GM23338 (cell line): ENCODE data around the gene NEURL3. TPM values are rescaled to one million over a fixed set of nuclear protein-coding genes. Genes with fewer than 3 reads are reported as not detected.

Source experiments
- ATAC-seq: fragments of 200-7000 bp; cut with Tn5 transposase; 3 replicates; pipeline ENCODE4 v1.9.1; 2020
- DNase-seq: peaks from one replicate; pipeline ENCODE4 v3.0.0-alpha.2; 2015; ENCODE audit warnings: low spot score
- H2AFZ ChIP-seq: fragments of 200-600 bp; sonication (generic); 2 replicates; pipeline ENCODE4 v1.8.0; 2016; ENCODE audit warnings: antibody characterized with exemption, mild to moderate bottlenecking, moderate library complexity
- H3F3A ChIP-seq: fragments of 200-600 bp; sonication (generic); replicated peaks from 2 replicates; pipeline ENCODE4 v1.8.0; 2017; ENCODE audit warnings: antibody characterized with exemption, mixed run types, low read depth
- H3K27ac ChIP-seq: fragments of 200-600 bp; sonication (generic); 2 replicates; pipeline ENCODE4 v1.6.1; 2016; ENCODE audit warnings: low read depth
- H3K27me3 ChIP-seq: fragments of 200-600 bp; sonication (generic); 2 replicates; pipeline ENCODE4 v1.8.0; 2016; ENCODE audit warnings: mild to moderate bottlenecking, mixed run types, moderate library complexity; ENCODE audit not compliant: insufficient read depth
- H3K36me3 ChIP-seq: fragments of 200-600 bp; sonication (generic); 2 replicates; pipeline ENCODE4 v1.8.0; 2016; ENCODE audit warnings: mild to moderate bottlenecking; ENCODE audit not compliant: insufficient read depth
- H3K4me1 ChIP-seq: fragments of 200-600 bp; sonication (generic); 2 replicates; pipeline ENCODE4 v1.8.0; 2016; ENCODE audit warnings: mild to moderate bottlenecking, moderate library complexity; ENCODE audit not compliant: insufficient read depth
- H3K4me2 ChIP-seq: fragments of 200-600 bp; sonication (generic); 2 replicates; pipeline ENCODE4 v1.7.1; 2017; ENCODE audit warnings: mixed run types
- H3K4me3 ChIP-seq: fragments of 200-600 bp; sonication (generic); 2 replicates; pipeline ENCODE4 v1.6.1; 2016; ENCODE audit warnings: mixed run types
- H3K79me2 ChIP-seq: fragments of 200-600 bp; sonication (generic); replicated peaks from 2 replicates; pipeline ENCODE4 v1.8.0; 2017; ENCODE audit warnings: mild to moderate bottlenecking; ENCODE audit not compliant: insufficient read depth
- H3K9me2 ChIP-seq: fragments of 200-600 bp; sonication (generic); 2 replicates; pipeline ENCODE4 v1.8.0; 2017; ENCODE audit not compliant: insufficient read depth
- H4K20me1 ChIP-seq: fragments of 200-600 bp; sonication (generic); replicated peaks from 2 replicates; pipeline ENCODE4 v1.8.0; 2017; ENCODE audit warnings: mild to moderate bottlenecking; ENCODE audit not compliant: insufficient read depth
- H3K27ac Mint-ChIP-seq: 2 replicates; pipeline ENCODE4 v1.8.0; 2020; ENCODE audit warnings: inconsistent platforms, mild to moderate bottlenecking, moderate library complexity, mixed read lengths
- H3K27me3 Mint-ChIP-seq: 3 replicates; pipeline ENCODE4 v1.8.0; 2022; ENCODE audit warnings: low read depth, mild to moderate bottlenecking, moderate library complexity, mixed read lengths, inconsistent platforms; ENCODE audit not compliant: insufficient read depth, poor library complexity
- H3K36me3 Mint-ChIP-seq: 3 replicates; pipeline ENCODE4 v1.8.0; 2021; ENCODE audit warnings: low read depth, mild to moderate bottlenecking, inconsistent platforms, moderate library complexity, mixed read lengths
- H3K4me1 Mint-ChIP-seq: 3 replicates; pipeline ENCODE4 v1.8.0; 2020; ENCODE audit warnings: mild to moderate bottlenecking, inconsistent platforms, mixed read lengths
- H3K4me3 Mint-ChIP-seq: 3 replicates; pipeline ENCODE4 v1.8.0; 2021; ENCODE audit warnings: moderate library complexity, mild to moderate bottlenecking, inconsistent platforms, mixed read lengths
- H3K9me3 Mint-ChIP-seq: 3 replicates; pipeline ENCODE4 v1.8.0; 2020; ENCODE audit warnings: moderate library complexity, mild to moderate bottlenecking, inconsistent platforms, mixed read lengths
- CREB1 ChIP-seq: fragments of 250-450 bp; sonication (Bioruptor Pico); IDR thresholded peaks from 2 replicates; pipeline ENCODE4 v1.5.0; 2020; ENCODE audit warnings: low read depth, mild to moderate bottlenecking, moderate library complexity
- EZH2 ChIP-seq: fragments of 200-600 bp; sonication (generic); IDR thresholded peaks from one replicate; pipeline ENCODE4 v1.8.0; 2017; ENCODE audit warnings: antibody characterized with exemption, mild to moderate bottlenecking, low read depth; ENCODE audit not compliant: unreplicated experiment
- NANOG ChIP-seq: IDR thresholded peaks from 2 replicates; pipeline ENCODE4 v1.6.1; 2016; ENCODE audit warnings: antibody characterized with exemption, borderline replicate concordance
- STAT1 ChIP-seq: IDR thresholded peaks from one replicate; pipeline ENCODE4 v1.6.1; 2016; ENCODE audit warnings: antibody characterized with exemption; ENCODE audit not compliant: unreplicated experiment
- ZNF114 ChIP-seq: fragments of 250-450 bp; sonication (Bioruptor Pico); IDR thresholded peaks from 2 replicates; pipeline ENCODE4 v1.5.0; 2020; ENCODE audit warnings: mild to moderate bottlenecking, moderate library complexity
- ZNF331 ChIP-seq: fragments of 250-450 bp; sonication (Bioruptor Pico); IDR thresholded peaks from 2 replicates; pipeline ENCODE4 v1.5.0; 2020; ENCODE audit warnings: low read depth, mild to moderate bottlenecking, moderate library complexity
- polyA plus RNA-seq: library from polyadenylated mRNA; unstranded; fragments of >200 nt; fragmentation: Nextera tagmentation; extraction: Ambion mirVana; gene quantifications from 2 replicates; pipeline ENCODE4 v1.2.1, GENCODE V29; 2016
- total RNA-seq: library from RNA; depleted of rRNA; stranded (reverse); fragments of >200 nt; shearing (Covaris generic); gene quantifications from 2 replicates; pipeline ENCODE4 v1.2.3, GENCODE V29; 2014
- TF ChIP-seq, protein P1 (sequence below): IDR thresholded peaks from one replicate; pipeline ENCODE4 v1.6.1; 2018; ENCODE audit warnings: antibody characterized with exemption; ENCODE audit not compliant: unreplicated experiment
- TF ChIP-seq, protein P2 (sequence below): fragments of 250-450 bp; sonication (Bioruptor Pico); IDR thresholded peaks from 2 replicates; pipeline ENCODE4 v1.5.0; 2020; ENCODE audit warnings: mild to moderate bottlenecking, moderate library complexity
- TF ChIP-seq, protein P3 (sequence below): IDR thresholded peaks from 2 replicates; pipeline ENCODE4 v1.6.1; 2016; ENCODE audit warnings: antibody characterized with exemption
- TF ChIP-seq, protein P4 (sequence below), 2 experiments: fragments of 200-600 bp in 1 of 2; sonication (generic) in 1 of 2; conservative IDR thresholded peaks; 2 replicates each; pipeline versions ENCODE4 v1.5.1 to v1.6.1; 2016 to 2017; ENCODE audit warnings: antibody characterized with exemption in 2 of 2, low read depth in 2 of 2, mild to moderate bottlenecking in 2 of 2, moderate library complexity in 1 of 2

NEURL3 gene
- total and polyA plus RNA-seq, 2 experiments from 2014 or later = 0.21 TPM; not detected in 1

DNA sequence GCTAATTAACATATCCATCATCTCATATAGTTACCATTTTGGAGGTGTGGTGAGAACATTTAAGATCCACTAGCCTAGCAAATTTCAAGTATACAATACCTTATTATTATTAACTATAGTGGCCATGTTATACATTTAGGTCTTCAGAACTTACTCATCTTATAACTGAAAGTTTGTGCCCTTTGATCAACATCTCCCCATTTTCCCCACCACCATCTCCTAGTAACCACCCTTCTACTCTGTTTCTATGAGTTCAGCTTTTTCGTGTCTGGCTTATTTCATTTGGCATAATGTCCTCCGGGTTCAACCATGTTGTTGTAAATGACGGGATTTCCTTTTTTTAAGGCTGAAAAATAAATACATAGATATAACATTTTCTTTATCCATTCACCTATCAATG, 15.9 kb downstream of the NEURL3 start:
- Mint-ChIP-seq H3K27me3 (peaks cover 5% of the 10 kb centered on the region), H3K36me3 (no peaks in the 10 kb centered on the region; the same call in 2 of the 3 replicates), H3K4me3 (no peak overlapping the region), H3K27ac (no peak overlapping the region), H3K4me1 (peaks cover 16% of the 10 kb centered on the region), H3K9me3 (peaks cover 2% of the 10 kb centered on the region; the same call in 1 of the 3 replicates)
- no peaks in the 10 kb centered on the region for H3K27me3 ChIP-seq
- no peak overlapping the region for H3K4me3 ChIP-seq
- no peak overlapping the region for H2AFZ ChIP-seq
- H3K79me2 ChIP-seq = no peaks in the 10 kb centered on the region
- no peak overlapping the region for H3K27ac ChIP-seq
- H3K9me2 ChIP-seq = no peaks in the 10 kb centered on the region
- no peak for TF ChIP-seq CREB1 (CRISPR knock-in tag)
- TF ChIP-seq, protein P1, sequence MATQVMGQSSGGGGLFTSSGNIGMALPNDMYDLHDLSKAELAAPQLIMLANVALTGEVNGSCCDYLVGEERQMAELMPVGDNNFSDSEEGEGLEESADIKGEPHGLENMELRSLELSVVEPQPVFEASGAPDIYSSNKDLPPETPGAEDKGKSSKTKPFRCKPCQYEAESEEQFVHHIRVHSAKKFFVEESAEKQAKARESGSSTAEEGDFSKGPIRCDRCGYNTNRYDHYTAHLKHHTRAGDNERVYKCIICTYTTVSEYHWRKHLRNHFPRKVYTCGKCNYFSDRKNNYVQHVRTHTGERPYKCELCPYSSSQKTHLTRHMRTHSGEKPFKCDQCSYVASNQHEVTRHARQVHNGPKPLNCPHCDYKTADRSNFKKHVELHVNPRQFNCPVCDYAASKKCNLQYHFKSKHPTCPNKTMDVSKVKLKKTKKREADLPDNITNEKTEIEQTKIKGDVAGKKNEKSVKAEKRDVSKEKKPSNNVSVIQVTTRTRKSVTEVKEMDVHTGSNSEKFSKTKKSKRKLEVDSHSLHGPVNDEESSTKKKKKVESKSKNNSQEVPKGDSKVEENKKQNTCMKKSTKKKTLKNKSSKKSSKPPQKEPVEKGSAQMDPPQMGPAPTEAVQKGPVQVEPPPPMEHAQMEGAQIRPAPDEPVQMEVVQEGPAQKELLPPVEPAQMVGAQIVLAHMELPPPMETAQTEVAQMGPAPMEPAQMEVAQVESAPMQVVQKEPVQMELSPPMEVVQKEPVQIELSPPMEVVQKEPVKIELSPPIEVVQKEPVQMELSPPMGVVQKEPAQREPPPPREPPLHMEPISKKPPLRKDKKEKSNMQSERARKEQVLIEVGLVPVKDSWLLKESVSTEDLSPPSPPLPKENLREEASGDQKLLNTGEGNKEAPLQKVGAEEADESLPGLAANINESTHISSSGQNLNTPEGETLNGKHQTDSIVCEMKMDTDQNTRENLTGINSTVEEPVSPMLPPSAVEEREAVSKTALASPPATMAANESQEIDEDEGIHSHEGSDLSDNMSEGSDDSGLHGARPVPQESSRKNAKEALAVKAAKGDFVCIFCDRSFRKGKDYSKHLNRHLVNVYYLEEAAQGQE = no peak
- TF ChIP-seq, protein P2, sequence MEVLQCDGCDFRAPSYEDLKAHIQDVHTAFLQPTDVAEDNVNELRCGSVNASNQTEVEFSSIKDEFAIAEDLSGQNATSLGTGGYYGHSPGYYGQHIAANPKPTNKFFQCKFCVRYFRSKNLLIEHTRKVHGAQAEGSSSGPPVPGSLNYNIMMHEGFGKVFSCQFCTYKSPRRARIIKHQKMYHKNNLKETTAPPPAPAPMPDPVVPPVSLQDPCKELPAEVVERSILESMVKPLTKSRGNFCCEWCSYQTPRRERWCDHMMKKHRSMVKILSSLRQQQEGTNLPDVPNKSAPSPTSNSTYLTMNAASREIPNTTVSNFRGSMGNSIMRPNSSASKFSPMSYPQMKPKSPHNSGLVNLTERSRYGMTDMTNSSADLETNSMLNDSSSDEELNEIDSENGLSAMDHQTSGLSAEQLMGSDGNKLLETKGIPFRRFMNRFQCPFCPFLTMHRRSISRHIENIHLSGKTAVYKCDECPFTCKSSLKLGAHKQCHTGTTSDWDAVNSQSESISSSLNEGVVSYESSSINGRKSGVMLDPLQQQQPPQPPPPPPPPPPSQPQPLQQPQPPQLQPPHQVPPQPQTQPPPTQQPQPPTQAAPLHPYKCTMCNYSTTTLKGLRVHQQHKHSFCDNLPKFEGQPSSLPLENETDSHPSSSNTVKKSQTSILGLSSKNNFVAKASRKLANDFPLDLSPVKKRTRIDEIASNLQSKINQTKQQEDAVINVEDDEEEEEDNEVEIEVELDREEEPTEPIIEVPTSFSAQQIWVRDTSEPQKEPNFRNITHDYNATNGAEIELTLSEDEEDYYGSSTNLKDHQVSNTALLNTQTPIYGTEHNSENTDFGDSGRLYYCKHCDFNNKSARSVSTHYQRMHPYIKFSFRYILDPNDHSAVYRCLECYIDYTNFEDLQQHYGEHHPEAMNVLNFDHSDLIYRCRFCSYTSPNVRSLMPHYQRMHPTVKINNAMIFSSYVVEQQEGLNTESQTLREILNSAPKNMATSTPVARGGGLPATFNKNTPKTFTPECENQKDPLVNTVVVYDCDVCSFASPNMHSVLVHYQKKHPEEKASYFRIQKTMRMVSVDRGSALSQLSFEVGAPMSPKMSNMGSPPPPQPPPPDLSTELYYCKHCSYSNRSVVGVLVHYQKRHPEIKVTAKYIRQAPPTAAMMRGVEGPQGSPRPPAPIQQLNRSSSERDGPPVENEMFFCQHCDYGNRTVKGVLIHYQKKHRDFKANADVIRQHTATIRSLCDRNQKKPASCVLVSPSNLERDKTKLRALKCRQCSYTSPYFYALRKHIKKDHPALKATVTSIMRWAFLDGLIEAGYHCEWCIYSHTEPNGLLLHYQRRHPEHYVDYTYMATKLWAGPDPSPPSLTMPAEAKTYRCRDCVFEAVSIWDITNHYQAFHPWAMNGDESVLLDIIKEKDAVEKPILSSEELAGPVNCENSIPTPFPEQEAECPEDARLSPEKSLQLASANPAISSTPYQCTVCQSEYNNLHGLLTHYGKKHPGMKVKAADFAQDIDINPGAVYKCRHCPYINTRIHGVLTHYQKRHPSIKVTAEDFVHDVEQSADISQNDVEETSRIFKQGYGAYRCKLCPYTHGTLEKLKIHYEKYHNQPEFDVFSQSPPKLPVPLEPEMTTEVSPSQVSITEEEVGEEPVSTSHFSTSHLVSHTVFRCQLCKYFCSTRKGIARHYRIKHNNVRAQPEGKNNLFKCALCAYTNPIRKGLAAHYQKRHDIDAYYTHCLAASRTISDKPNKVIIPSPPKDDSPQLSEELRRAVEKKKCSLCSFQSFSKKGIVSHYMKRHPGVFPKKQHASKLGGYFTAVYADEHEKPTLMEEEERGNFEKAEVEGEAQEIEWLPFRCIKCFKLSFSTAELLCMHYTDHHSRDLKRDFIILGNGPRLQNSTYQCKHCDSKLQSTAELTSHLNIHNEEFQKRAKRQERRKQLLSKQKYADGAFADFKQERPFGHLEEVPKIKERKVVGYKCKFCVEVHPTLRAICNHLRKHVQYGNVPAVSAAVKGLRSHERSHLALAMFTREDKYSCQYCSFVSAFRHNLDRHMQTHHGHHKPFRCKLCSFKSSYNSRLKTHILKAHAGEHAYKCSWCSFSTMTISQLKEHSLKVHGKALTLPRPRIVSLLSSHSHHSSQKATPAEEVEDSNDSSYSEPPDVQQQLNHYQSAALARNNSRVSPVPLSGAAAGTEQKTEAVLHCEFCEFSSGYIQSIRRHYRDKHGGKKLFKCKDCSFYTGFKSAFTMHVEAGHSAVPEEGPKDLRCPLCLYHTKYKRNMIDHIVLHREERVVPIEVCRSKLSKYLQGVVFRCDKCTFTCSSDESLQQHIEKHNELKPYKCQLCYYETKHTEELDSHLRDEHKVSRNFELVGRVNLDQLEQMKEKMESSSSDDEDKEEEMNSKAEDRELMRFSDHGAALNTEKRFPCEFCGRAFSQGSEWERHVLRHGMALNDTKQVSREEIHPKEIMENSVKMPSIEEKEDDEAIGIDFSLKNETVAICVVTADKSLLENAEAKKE = no peak
- TF ChIP-seq ZNF114 (CRISPR knock-in tag) = no peak
- TF ChIP-seq, protein P3, sequence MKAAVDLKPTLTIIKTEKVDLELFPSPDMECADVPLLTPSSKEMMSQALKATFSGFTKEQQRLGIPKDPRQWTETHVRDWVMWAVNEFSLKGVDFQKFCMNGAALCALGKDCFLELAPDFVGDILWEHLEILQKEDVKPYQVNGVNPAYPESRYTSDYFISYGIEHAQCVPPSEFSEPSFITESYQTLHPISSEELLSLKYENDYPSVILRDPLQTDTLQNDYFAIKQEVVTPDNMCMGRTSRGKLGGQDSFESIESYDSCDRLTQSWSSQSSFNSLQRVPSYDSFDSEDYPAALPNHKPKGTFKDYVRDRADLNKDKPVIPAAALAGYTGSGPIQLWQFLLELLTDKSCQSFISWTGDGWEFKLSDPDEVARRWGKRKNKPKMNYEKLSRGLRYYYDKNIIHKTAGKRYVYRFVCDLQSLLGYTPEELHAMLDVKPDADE = no peak
- TF ChIP-seq, protein P4, sequence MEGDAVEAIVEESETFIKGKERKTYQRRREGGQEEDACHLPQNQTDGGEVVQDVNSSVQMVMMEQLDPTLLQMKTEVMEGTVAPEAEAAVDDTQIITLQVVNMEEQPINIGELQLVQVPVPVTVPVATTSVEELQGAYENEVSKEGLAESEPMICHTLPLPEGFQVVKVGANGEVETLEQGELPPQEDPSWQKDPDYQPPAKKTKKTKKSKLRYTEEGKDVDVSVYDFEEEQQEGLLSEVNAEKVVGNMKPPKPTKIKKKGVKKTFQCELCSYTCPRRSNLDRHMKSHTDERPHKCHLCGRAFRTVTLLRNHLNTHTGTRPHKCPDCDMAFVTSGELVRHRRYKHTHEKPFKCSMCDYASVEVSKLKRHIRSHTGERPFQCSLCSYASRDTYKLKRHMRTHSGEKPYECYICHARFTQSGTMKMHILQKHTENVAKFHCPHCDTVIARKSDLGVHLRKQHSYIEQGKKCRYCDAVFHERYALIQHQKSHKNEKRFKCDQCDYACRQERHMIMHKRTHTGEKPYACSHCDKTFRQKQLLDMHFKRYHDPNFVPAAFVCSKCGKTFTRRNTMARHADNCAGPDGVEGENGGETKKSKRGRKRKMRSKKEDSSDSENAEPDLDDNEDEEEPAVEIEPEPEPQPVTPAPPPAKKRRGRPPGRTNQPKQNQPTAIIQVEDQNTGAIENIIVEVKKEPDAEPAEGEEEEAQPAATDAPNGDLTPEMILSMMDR (conservative IDR thresholded peaks at IDR 0.05; ENCODE audit: low read depth in 2 of 2) = no peak
- TF ChIP-seq ZNF331 (CRISPR knock-in tag) = no peak
- no peak for TF ChIP-seq NANOG
- no peak for TF ChIP-seq EZH2
- TF ChIP-seq STAT1 = no peak
- H3K4me2 ChIP-seq = no peak overlapping the region
- H4K20me1 ChIP-seq = no peaks in the 10 kb centered on the region
- DNase-seq (no peak), ATAC-seq (no peak)
- H3K36me3 ChIP-seq = no peaks in the 10 kb centered on the region
- H3K4me1 ChIP-seq = peaks cover 11% of the 10 kb centered on the region; the same call in 1 of the 2 replicates
- no peaks in the 10 kb centered on the region for H3F3A ChIP-seq
